Central memory CD8-positive, alpha-beta T cell (primary cell): ENCODE data around the gene CACNA2D3.

Source experiments
- ATAC-seq: fragments of 150-1000 bp; cut with Tn5 transposase; replicated peaks from 2 replicates; pipeline ENCODE4 v1.10.0; 2022; ENCODE audit warnings: mild to moderate bottlenecking, moderate FRiP score, moderate number of reproducible peaks; ENCODE audit not compliant: poor library complexity, severe bottlenecking; ENCODE audit errors: extremely low read depth
- DNase-seq, 2 donors: peaks; one replicate each; pipeline ENCODE4 v3.0.0; 2021; ENCODE audit warnings: low spot score in 2 of 2
- H3K27ac Mint-ChIP-seq: one replicate; pipeline ENCODE4 v1.8.0; 2022; ENCODE audit warnings: low read depth, mild to moderate bottlenecking, moderate library complexity, mixed read lengths
- H3K27me3 Mint-ChIP-seq: one replicate; pipeline ENCODE4 v1.8.0; 2022; ENCODE audit warnings: mixed read lengths
- H3K36me3 Mint-ChIP-seq: one replicate; pipeline ENCODE4 v1.8.0; 2022; ENCODE audit warnings: mild to moderate bottlenecking, moderate library complexity, mixed read lengths; ENCODE audit not compliant: insufficient read depth
- H3K4me1 Mint-ChIP-seq: one replicate; pipeline ENCODE4 v1.8.0; 2022; ENCODE audit warnings: mixed read lengths
- H3K4me3 Mint-ChIP-seq: one replicate; pipeline ENCODE4 v1.8.0; 2022; ENCODE audit warnings: mild to moderate bottlenecking, moderate library complexity, mixed read lengths
- H3K9me3 Mint-ChIP-seq: one replicate; pipeline ENCODE4 v1.8.0; 2022; ENCODE audit warnings: mixed read lengths

CACNA2D3 gene

DNA sequence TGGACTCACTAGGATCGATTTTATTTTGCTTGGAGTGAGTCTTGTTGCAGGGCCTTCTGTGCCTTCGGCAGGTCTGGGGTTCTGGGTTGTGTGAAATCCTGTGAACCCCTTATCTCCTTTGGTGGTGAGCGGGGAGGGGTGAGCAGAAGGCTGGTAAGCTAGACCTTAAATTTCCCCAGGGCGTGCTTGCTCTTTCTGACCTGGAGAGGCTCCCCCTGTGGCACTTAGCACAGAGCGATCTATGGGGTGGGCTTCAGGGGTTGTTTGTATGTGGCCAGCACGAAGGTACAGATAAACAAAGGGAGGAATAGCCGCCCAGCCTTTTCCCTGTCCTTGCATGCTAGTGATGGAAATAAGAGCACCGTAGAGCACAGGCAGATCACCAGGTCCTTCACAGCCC lies 11.8 kb downstream of the CACNA2D3 start:
- no peak overlapping the region for H3K27ac Mint-ChIP-seq
- ATAC-seq (no peak), DNase-seq (no peak)
- H3K36me3 Mint-ChIP-seq = no peaks in the 10 kb centered on the region
- H3K4me3 Mint-ChIP-seq = no peak overlapping the region
- H3K4me1 Mint-ChIP-seq = no peaks in the 10 kb centered on the region
- no peaks in the 10 kb centered on the region for H3K9me3 Mint-ChIP-seq
- no peaks in the 10 kb centered on the region for H3K27me3 Mint-ChIP-seq

- no peak overlapping the region for H3K4me3 Mint-ChIP-seq
- H3K4me1 Mint-ChIP-seq = no peaks in the 10 kb centered on the region
- ATAC-seq (no peak), DNase-seq (no peak)
- H3K27me3 Mint-ChIP-seq = no peaks in the 10 kb centered on the region
- H3K27ac Mint-ChIP-seq = no peak overlapping the region
- H3K9me3 Mint-ChIP-seq = no peaks in the 10 kb centered on the region
- H3K36me3 Mint-ChIP-seq = no peaks in the 10 kb centered on the region
Observed at GRCh38 chr3:54134713-54135112, 12.4 kb downstream of the CACNA2D3 start.

DNA sequence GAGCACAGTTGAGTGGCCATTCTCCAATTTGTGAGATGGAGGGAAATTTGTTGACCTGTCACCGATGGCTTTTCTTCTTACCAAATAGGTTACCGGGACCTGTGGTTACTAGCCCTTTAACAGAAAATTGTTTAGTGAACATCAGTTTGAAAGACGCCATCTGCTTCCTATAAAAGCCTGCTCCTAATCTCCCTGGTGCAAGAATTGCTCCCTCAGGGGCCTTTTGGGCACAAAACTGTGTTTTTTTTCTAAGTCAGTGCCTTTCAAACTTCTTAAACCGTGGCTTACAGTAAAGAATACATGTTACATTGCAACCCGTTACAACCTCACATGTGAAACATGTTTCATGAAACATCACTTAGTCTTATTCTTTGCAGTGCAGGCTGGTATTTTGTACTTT lies 15.0 kb downstream of the CACNA2D3 start:
- DNase-seq (no peak), ATAC-seq (no peak)
- Mint-ChIP-seq H3K27me3 (no peaks in the 10 kb centered on the region), H3K4me1 (no peaks in the 10 kb centered on the region), H3K4me3 (no peak overlapping the region), H3K27ac (no peak overlapping the region), H3K9me3 (no peaks in the 10 kb centered on the region), H3K36me3 (no peaks in the 10 kb centered on the region)

GRCh38 chr3:54138937-54139547 lies 16.7 kb downstream of the CACNA2D3 start:
- Mint-ChIP-seq H3K36me3 (no peaks in the 10 kb centered on the region), H3K4me1 (no peaks in the 10 kb centered on the region), H3K27ac (no peak overlapping the region), H3K4me3 (no peak overlapping the region), H3K9me3 (no peaks in the 10 kb centered on the region), H3K27me3 (peaks cover 2% of the 10 kb centered on the region)
- ATAC-seq = no peak
- no peak for DNase-seq

GRCh38 chr3:54139630-54140029 lies 17.3 kb downstream of the CACNA2D3 start:
- H3K27me3 Mint-ChIP-seq = peaks cover 8% of the 10 kb centered on the region
- H3K27ac Mint-ChIP-seq = no peak overlapping the region
- H3K36me3 Mint-ChIP-seq = no peaks in the 10 kb centered on the region
- no peaks in the 10 kb centered on the region for H3K9me3 Mint-ChIP-seq
- H3K4me3 Mint-ChIP-seq = no peak overlapping the region
- H3K4me1 Mint-ChIP-seq = no peaks in the 10 kb centered on the region
- DNase-seq (no peak), ATAC-seq (no peak)

GRCh38 chr3:54144284-54144683 lies 21.9 kb downstream of the CACNA2D3 start:
- no peak for ATAC-seq
- DNase-seq = no peak
- no peak overlapping the region for H3K27ac Mint-ChIP-seq
- no peaks in the 10 kb centered on the region for H3K36me3 Mint-ChIP-seq
- no peaks in the 10 kb centered on the region for H3K4me1 Mint-ChIP-seq
- no peak overlapping the region for H3K4me3 Mint-ChIP-seq
- H3K9me3 Mint-ChIP-seq = no peaks in the 10 kb centered on the region
- peaks cover 17% of the 10 kb centered on the region for H3K27me3 Mint-ChIP-seq

DNA sequence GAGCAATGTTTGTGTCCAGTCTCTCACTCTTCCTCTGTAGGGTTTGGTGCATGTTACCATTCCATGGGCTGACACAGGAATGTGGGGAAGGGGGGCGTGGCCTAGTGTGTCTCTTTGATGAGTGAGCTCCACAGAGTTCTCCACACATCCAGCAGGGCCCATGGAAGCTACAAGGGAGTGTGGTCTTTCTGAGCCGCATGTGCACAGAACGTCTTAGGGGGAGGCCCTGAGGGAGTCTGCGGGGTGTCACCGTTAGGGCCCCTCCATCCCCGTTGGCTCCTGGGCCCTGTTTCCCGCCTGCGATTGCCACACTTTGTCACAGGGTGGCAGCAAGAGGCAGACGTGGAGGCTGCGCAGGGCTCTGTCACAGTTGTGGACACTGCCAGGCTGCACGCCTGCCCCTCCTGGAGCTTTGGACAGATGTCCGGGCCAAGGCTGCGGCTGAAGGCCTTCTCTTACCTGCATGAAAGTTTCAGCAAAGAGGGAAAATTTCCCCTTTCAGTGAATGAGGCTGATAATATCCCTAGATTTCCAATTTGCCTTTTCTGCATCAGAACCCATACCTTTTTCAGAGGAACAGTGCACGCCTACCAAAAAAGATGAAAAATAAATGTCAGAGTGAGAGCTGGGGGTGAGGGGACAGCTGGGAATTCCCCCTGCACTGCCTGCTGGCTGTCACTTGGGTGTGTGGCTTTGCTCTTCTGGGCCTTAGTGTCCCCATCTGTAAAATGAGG lies 24.3 kb downstream of the CACNA2D3 start:
- no peaks in the 10 kb centered on the region for H3K9me3 Mint-ChIP-seq
- H3K27ac Mint-ChIP-seq = no peak overlapping the region
- no peak overlapping the region for H3K4me3 Mint-ChIP-seq
- H3K27me3 Mint-ChIP-seq = peaks cover 17% of the 10 kb centered on the region
- ATAC-seq = no peak
- DNase-seq = no peak
- H3K4me1 Mint-ChIP-seq = no peaks in the 10 kb centered on the region
- no peaks in the 10 kb centered on the region for H3K36me3 Mint-ChIP-seq

GRCh38 chr3:54150864-54151467 lies 28.6 kb downstream of the CACNA2D3 start:
- Mint-ChIP-seq H3K9me3 (no peaks in the 10 kb centered on the region), H3K4me3 (no peak overlapping the region), H3K4me1 (no peaks in the 10 kb centered on the region), H3K36me3 (no peaks in the 10 kb centered on the region), H3K27me3 (no peaks in the 10 kb centered on the region), H3K27ac (no peak overlapping the region)
- DNase-seq (no peak), ATAC-seq (no peak)

DNA sequence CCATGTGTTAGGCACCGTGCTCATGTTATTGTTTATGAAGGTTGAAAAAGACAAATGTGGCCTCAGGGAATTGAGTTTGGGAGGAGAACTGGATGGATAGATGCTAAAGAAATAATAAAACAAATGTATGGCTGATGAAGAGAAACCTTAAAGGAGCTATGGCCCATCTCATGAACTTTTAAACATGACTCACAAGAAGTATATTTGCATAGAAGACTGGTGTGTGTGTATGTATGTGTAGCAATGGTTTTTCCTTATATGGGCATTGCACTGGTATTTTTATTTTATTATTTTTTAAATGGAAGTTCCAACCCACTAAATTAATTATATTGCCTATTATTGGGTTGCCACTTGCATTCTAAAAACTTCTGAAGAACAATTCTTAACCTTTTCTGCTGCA lies 31.1 kb downstream of the CACNA2D3 start:
- H3K27me3 Mint-ChIP-seq = no peaks in the 10 kb centered on the region
- ATAC-seq = no peak
- H3K27ac Mint-ChIP-seq = no peak overlapping the region
- DNase-seq = no peak
- no peak overlapping the region for H3K4me3 Mint-ChIP-seq
- H3K9me3 Mint-ChIP-seq = no peaks in the 10 kb centered on the region
- H3K4me1 Mint-ChIP-seq = no peaks in the 10 kb centered on the region
- H3K36me3 Mint-ChIP-seq = no peaks in the 10 kb centered on the region

DNA sequence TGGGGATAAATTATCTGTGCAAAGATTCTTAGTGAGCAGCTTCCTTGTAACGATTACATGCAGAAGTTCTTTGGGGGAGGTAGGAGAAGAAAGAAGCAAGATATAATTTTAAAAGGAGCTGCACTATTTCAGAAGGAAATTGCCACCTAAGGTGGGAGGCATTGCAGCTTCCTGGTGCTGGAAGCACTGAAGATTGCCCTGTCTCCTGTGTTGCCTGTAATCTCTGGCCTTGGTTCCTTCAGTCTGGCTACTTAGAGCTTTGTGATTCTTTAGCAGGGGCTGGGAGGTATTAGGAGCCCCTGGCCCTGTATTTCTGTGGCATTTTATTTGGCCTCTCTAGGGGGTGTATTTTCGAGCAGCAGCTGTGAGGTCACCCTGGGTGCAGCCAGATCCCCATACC lies 35.5 kb downstream of the CACNA2D3 start:
- Mint-ChIP-seq H3K4me3 (no peak overlapping the region), H3K27ac (no peak overlapping the region), H3K36me3 (peaks cover 1% of the 10 kb centered on the region), H3K9me3 (no peaks in the 10 kb centered on the region), H3K4me1 (no peaks in the 10 kb centered on the region), H3K27me3 (no peaks in the 10 kb centered on the region)
- ATAC-seq = no peak
- no peak for DNase-seq

DNA sequence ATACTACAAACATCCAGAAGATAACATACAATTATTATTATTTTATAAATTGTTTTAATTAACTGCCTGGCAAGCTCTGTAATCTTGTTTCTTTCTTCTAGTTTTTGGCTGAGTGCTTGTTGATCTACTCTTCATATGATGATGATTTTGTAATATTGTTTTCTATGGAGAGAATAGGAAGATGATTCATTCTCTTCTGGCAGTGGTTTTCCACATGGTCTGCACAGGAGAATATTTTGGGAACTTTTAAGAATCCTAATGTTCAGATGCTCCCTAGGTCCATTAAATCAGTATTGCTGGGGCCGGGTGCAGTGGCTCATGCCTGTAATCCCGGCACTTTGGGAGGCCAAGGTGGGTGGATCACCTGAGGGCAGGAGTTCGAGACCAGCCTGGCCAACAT lies 37.6 kb downstream of the CACNA2D3 start:
- Mint-ChIP-seq H3K27ac (no peak overlapping the region), H3K9me3 (no peaks in the 10 kb centered on the region), H3K27me3 (no peaks in the 10 kb centered on the region), H3K36me3 (peaks cover 2% of the 10 kb centered on the region), H3K4me1 (no peaks in the 10 kb centered on the region), H3K4me3 (no peak overlapping the region)
- DNase-seq = no peak
- ATAC-seq = no peak

- ATAC-seq (no peak), DNase-seq (no peak)
- Mint-ChIP-seq H3K36me3 (peaks cover 2% of the 10 kb centered on the region), H3K4me3 (no peak overlapping the region), H3K27ac (no peak overlapping the region), H3K27me3 (no peaks in the 10 kb centered on the region), H3K9me3 (peaks cover 6% of the 10 kb centered on the region), H3K4me1 (no peaks in the 10 kb centered on the region)
Observed at GRCh38 chr3:54163441-54163840, 41.1 kb downstream of the CACNA2D3 start.
